Common myeloid progenitor, CD34-positive (primary cell): ENCODE measurements around the gene GRAP2.

ENCODE experiments used
- CTCF ChIA-PET: fragments of 350-600 bp; sonication (Branson Sonifier 250); formaldehyde crosslinking; loops from one replicate; lab custom pipeline; 2021; ENCODE audit warnings: antibody characterized with exemption; lab: Charles Lee
- POLR2A ChIA-PET: fragments of 350-600 bp; sonication (Branson Sonifier 250); formaldehyde crosslinking; loops from one replicate; lab custom pipeline; 2021; ENCODE audit warnings: antibody characterized with exemption; lab: Charles Lee
- DNase-seq, 3 donors: peaks; one replicate each; pipeline versions ENCODE4 v3.0.0 to v3.0.0-alpha.2; 2013
- H3K27ac ChIP-seq, 2 experiments: 1 replicate in 1 of 2; 2 replicates in 1 of 2; pipeline ENCODE4 v1.7.0; 2013; ENCODE audit warnings: inconsistent platforms in 2 of 2, low read length in 2 of 2, mild to moderate bottlenecking in 2 of 2, low read depth in 1 of 2, moderate library complexity in 1 of 2; ENCODE audit not compliant: severe bottlenecking in 2 of 2, insufficient read depth in 1 of 2, poor library complexity in 1 of 2
- H3K27me3 ChIP-seq, 5 experiments: replicated peaks in 2 of 5; 1 replicate in 3 of 5; 2 replicates in 2 of 5; pipeline versions ENCODE4 v1.6.1 to v1.7.0; 2013; ENCODE audit warnings: low read length in 4 of 5, mild to moderate bottlenecking in 2 of 5, moderate library complexity in 2 of 5, inconsistent platforms in 1 of 5; ENCODE audit not compliant: insufficient read depth in 5 of 5, control insufficient read depth in 4 of 5
- H3K36me3 ChIP-seq, 4 experiments: 1 replicate in 2 of 4; 2 replicates in 2 of 4; pipeline versions ENCODE4 v1.6.1 to v1.7.0; 2013; ENCODE audit warnings: low read length in 3 of 4, control low read depth in 1 of 4, mild to moderate bottlenecking in 1 of 4; ENCODE audit not compliant: control insufficient read depth in 4 of 4, insufficient read depth in 4 of 4
- H3K4me1 ChIP-seq, 4 experiments: 1 replicate in 3 of 4; 2 replicates in 1 of 4; pipeline versions ENCODE4 v1.6.1 to v1.7.1; 2013; ENCODE audit warnings: low read length in 3 of 4, mild to moderate bottlenecking in 3 of 4, control low read depth in 1 of 4, inconsistent platforms in 1 of 4, moderate library complexity in 1 of 4; ENCODE audit not compliant: control insufficient read depth in 4 of 4, insufficient read depth in 4 of 4; ENCODE audit errors: control extremely low read depth in 1 of 4
- H3K4me3 ChIP-seq, 7 experiments: 1 replicate in 4 of 7; 2 replicates in 3 of 7; pipeline versions ENCODE4 v1.5.1 to v1.7.0; 2013; ENCODE audit warnings: mild to moderate bottlenecking in 7 of 7, low read length in 6 of 7, moderate library complexity in 6 of 7, inconsistent platforms in 2 of 7, low read depth in 2 of 7, control low read depth in 1 of 7; ENCODE audit not compliant: insufficient read depth in 4 of 7, control insufficient read depth in 1 of 7; ENCODE audit errors: extremely low read depth in 1 of 7
- H3K9me3 ChIP-seq, 5 experiments: 1 replicate in 4 of 5; 2 replicates in 1 of 5; pipeline versions ENCODE4 v1.6.1 to v1.7.1; 2013; ENCODE audit warnings: low read length in 4 of 5, mild to moderate bottlenecking in 2 of 5, inconsistent platforms in 1 of 5, low read depth in 1 of 5, moderate library complexity in 1 of 5; ENCODE audit not compliant: control insufficient read depth in 4 of 5, insufficient read depth in 2 of 5; ENCODE audit errors: control extremely low read depth in 1 of 5
- whole genome bisulfite sequencing: methylation state at CpG from one replicate; pipeline ENCODE4 v1.1.5; 2013; ENCODE audit not compliant: insufficient coverage; 5-methylcytosine and 5-hydroxymethylcytosine counted together

Gene GRAP2

DNA sequence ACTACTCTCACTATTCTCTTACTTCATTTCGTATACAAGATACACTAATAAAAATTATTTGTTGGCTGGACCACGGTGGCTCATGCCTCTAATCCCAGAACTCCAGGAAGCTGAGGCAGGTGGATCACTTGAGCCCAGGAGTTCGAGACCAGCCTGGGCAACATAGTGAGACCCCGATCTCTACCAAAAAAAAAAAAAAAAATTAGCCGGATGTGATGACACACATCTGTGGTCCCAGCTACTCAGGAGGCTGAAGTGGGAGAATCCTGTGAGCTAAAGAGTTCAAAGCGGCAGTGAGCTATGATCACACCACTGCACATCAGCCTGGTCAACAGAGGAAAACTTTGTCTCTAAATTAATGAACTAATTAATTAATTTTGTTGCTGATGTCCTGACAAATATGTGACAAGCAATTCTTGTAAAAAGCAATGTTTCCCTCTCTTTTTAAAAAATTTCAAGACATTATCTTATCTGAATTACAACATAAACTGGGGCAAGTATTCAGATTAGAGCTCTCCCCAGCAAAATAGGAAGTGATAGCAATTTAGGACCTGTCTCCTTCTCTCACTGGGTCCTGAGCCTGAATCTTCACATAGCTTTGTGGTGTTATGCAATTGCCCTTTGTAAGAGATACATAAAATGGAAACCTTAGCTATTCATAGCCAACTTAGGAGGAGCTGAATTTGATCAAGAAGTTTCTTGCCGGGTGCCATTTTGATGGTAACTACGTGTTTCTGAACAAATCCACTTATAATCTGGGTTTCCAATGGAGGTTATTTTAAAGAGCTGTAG, 41.8 kb downstream of the GRAP2 start:
- 96% methylated on average over 3 of the region's 8 CpGs for WGBS
- Histone ChIP-seq H3K4me3 (no peak overlapping the region), H3K27me3 (peaks cover 0 to 2% (median under 1%) of the 10 kb centered on the region in 5 experiments), H3K4me1 (peaks cover 0 to 31% (median 10%) of the 10 kb centered on the region in 4 experiments), H3K36me3 (no peaks in the 10 kb centered on the region), H3K27ac (no peak overlapping the region), H3K9me3 (no peaks in the 10 kb centered on the region)
- POLR2A ChIA-PET: interaction anchor here (0.6 to 0.7 kb wide), 2 partner anchors 15 to 510 kb away, joined by 3 to 5 read pairs; no protein-coding TSS in a partner anchor
- DNase-seq: no peak
- CTCF ChIA-PET: interaction anchor here (0.6 to 2.2 kb wide), 10 partner anchors 10 to 208 kb away, joined by 3 to 10 read pairs (median 3); no protein-coding TSS in a partner anchor

DNA sequence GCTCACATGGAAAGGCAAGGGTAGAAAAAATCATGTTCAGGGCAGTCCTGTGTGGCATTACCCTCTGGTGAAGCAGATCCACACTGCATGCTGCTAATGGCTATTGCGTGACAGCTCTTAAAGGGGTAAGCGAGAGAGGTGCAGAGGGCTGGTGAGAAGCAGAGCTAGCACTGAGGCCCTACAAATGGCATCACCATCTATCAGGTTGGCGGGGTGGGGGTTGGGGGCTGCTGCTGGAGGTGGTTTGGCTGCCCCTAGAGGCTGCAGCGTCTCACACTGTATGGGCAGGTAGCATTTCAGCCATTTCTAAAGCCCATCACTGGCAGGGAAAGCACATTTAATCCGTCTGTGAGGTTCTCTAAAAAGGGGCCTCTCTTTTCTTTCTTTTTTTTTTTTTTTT, 42.5 kb downstream of the GRAP2 start:
- no peak overlapping the region for H3K4me3 ChIP-seq
- CTCF ChIA-PET: interaction anchor here (1.0 to 2.2 kb wide), 8 partner anchors 9 to 73 kb away, joined by 3 to 10 read pairs (median 4); no protein-coding TSS in a partner anchor
- H3K4me1 ChIP-seq: peaks cover 0 to 31% (median 10%) of the 10 kb centered on the region in 4 experiments
- POLR2A ChIA-PET: interaction anchor here (0.7 kb wide), 1 partner anchor 14 kb away, joined by 5 read pairs; no protein-coding TSS in a partner anchor
- no peak overlapping the region for H3K27ac ChIP-seq
- no peak for DNase-seq
- 83% methylated on average over 2 of the region's 5 CpGs for WGBS
- H3K9me3 ChIP-seq: no peaks in the 10 kb centered on the region
- H3K27me3 ChIP-seq: peaks cover 0 to 1% (median 0%) of the 10 kb centered on the region in 5 experiments
- no peaks in the 10 kb centered on the region for H3K36me3 ChIP-seq

DNA sequence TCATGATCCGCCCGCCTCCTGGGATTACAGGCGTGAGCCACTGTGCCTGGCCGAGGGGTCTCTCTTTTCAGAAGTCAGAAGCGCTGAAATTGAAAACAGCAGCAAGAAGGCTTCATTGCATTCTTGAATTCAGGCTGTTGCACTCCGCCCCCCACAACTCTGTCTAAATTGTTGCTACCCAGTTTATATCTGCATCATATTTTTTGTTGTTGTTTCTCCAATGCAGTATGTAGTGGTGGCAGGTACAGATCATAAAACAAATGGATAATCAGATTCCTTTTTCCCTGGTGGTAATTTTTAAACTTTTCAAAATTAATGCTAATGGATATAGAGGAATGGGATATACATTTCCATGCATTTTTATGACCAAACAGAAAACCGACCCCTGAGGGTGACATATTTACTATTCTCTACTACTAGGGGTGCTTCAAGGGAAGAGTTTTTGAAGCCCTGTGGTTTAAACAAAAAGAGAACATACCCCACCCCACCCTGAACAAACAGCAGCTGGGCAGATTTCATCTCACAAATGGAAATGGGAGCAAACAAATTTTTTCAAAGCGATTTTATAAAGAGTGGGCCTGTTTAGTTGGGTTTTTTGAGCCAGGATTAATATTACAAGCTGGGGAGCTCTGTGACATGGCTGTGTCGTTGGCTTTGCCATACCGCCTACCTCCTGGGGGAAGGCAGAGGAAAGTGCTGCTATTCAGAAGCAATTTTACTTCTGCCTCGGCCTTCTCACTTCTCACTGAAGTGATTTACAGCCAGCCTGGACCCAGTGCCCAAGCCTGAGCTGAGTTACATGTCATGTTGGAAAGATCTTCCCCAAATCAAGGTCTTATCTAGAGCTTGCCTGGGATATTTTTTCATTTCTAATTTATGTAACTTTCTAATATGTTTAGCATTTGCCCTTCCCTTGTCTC, 43.3 kb downstream of the GRAP2 start:
- ChIA-PET CTCF (interaction anchor here (1.0 to 2.0 kb wide), 4 partner anchors 8 to 406 kb away, joined by 3 to 5 read pairs (median 4); no protein-coding TSS in a partner anchor), POLR2A (no interaction called here)
- no peak for DNase-seq
- 87% methylated on average over 8 of the region's 11 CpGs for WGBS
- Histone ChIP-seq H3K36me3 (no peaks in the 10 kb centered on the region), H3K4me1 (peaks cover 0 to 31% (median 10%) of the 10 kb centered on the region in 4 experiments), H3K27me3 (peaks cover 0 to 4% (median 0%) of the 10 kb centered on the region in 5 experiments), H3K27ac (no peak overlapping the region), H3K9me3 (no peaks in the 10 kb centered on the region), H3K4me3 (no peak overlapping the region)

DNA sequence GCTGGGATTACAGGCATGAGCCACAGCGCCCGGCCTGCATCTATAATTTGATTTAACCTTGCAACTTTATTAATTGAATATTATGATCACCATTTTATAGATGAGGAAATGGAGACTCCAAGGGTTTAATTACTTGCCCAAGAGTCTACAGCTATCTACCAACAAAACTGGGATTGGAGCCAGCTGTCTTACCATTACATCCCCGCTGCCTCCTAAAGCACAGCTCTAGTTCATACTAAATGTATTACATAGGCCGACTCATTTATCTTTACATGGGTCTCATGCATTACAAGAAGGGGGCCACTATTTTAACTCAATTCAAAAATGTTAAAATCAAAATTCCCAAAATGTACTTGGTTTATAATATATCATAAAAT, 45.2 kb downstream of the GRAP2 start:
- no peak for DNase-seq
- no peaks in the 10 kb centered on the region for H3K9me3 ChIP-seq
- H3K27me3 ChIP-seq: peaks cover 0 to 12% (median 0%) of the 10 kb centered on the region in 5 experiments
- POLR2A ChIA-PET: interaction anchor here (0.7 kb wide), 1 partner anchor 384 kb away, joined by 3 read pairs; no protein-coding TSS in a partner anchor
- CTCF ChIA-PET: interaction anchor here (1.2 to 1.7 kb wide), 4 partner anchors 10 to 78 kb away, joined by 3 to 4 read pairs (median 4); no protein-coding TSS in a partner anchor
- no peaks in the 10 kb centered on the region for H3K36me3 ChIP-seq
- H3K27ac ChIP-seq: no peak overlapping the region
- H3K4me1 ChIP-seq: peaks cover 0 to 40% (median 11%) of the 10 kb centered on the region in 4 experiments
- 100% methylated on average over 1 of the region's 4 CpGs for WGBS
- no peak overlapping the region for H3K4me3 ChIP-seq

DNA sequence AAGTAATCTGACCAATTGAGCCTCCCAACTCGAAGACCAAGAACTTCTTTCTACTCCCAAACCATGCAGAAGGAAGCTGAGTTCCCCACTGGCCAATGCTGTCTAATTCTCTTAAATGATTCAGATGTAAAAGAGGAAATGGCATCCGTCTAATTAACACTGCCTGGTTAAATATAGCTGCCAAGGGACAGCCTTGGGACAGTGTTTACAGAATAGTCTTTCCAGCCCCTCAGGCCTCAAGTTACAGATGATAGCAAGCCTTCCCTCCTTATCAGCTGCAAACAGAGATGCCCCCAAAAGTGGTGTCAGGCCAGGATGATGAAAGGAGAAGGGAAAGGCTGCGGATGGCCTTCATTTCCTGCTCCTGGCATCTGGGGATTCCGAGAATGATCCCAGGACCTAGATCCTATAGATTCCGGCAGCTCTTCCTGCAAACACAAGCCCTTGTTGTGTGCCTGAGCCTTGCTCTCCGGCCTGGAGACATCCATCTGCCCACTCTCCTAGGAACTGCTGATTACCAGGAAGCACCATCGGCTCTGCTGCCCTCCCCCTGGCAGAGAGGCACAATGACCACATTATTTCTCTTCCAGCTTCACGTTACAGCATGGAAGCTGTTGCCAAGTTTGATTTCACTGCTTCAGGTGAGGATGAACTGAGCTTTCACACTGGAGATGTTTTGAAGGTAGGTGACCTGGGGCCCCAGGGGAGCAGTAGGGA, 45.8 kb downstream of the GRAP2 start:
- Histone ChIP-seq H3K36me3 (no peaks in the 10 kb centered on the region), H3K27me3 (peaks cover 0 to 12% (median 0%) of the 10 kb centered on the region in 5 experiments), H3K4me1 (peaks cover 0 to 45% (median 16%) of the 10 kb centered on the region in 4 experiments), H3K9me3 (no peaks in the 10 kb centered on the region), H3K27ac (peak overlapping the region in 1 of 2 experiments; percentile 64), H3K4me3 (peak overlapping the region in 1 of 7 experiments; percentile 19)
- peak in 2 of 3 donors; percentile 67 to 75 for DNase-seq
- CTCF ChIA-PET: interaction anchor here (1.2 to 1.7 kb wide), 5 partner anchors 9 to 78 kb away, joined by 3 to 4 read pairs (median 3); no protein-coding TSS in a partner anchor
- POLR2A ChIA-PET: interaction anchor here (0.7 kb wide), 1 partner anchor 385 kb away, joined by 3 read pairs; no protein-coding TSS in a partner anchor
- 58% methylated on average over 7 of the region's 8 CpGs for WGBS
